Right lobe of liver (tissue), 6 donors: Measurements from ENCODE around the gene SAV1. TPM values are rescaled to one million over a fixed set of nuclear protein-coding genes. Genes with fewer than 3 reads are reported as not detected.

Experiments used
- ATAC-seq, 4 donors: fragments of 200-7000 bp; cut with Tn5 transposase; one replicate each; pipeline ENCODE4 v1.9.1; 2020; ENCODE audit warnings: mild to moderate bottlenecking in 4 of 4, moderate library complexity in 4 of 4
- DNase-seq, 3 donors: peaks; one replicate each; pipeline ENCODE4 v3.0.0-alpha.2; 2020
- H3K27ac ChIP-seq, 3 donors: fragments of 200-600 bp; one replicate each; pipeline ENCODE4 v1.8.0; 2022
- H3K27me3 ChIP-seq, 2 donors: fragments of 200-600 bp; one replicate each; pipeline ENCODE4 v1.8.0; 2022
- H3K36me3 ChIP-seq, 4 donors: fragments of 200-600 bp; sonication (generic) in 1 of 4; one replicate each; pipeline versions ENCODE4 v1.5.1 to v1.8.0; 2017 to 2022; ENCODE audit warnings: control low read depth in 1 of 4
- H3K4me1 ChIP-seq, 4 donors: fragments of 200-600 bp; sonication (generic) in 1 of 4; one replicate each; pipeline versions ENCODE4 v1.5.1 to v1.8.0; 2017 to 2022; ENCODE audit warnings: control low read depth in 1 of 4
- H3K4me3 ChIP-seq, 3 donors: fragments of 200-600 bp; one replicate each; pipeline ENCODE4 v1.8.0; 2022
- H3K9me3 ChIP-seq, 4 donors: fragments of 200-600 bp; sonication (generic) in 1 of 4; one replicate each; pipeline versions ENCODE4 v1.5.1 to v1.8.0; 2017 to 2022; ENCODE audit warnings: control low read depth in 1 of 4
- POLR2A ChIP-seq: fragments of 450-650 bp; IDR thresholded peaks from one replicate; pipeline ENCODE4 v1.6.1; 2017; ENCODE audit warnings: antibody characterized with exemption, mild to moderate bottlenecking
- WGBS: methylation state at CpG from one replicate; pipeline ENCODE4 v1.1.6; 2018; ENCODE audit warnings: low coverage, low lambda C conversion rate; ENCODE audit not compliant: insufficient coverage; ENCODE audit errors: missing lambda C conversion rate; 5-methylcytosine and 5-hydroxymethylcytosine counted together
- intact Hi-C, 2 donors: fragments of 100-400 bp; cut with DNase I; formaldehyde crosslinking; loops; one replicate each; pipeline versions ENCODE4 v1.11.2 to v1.14.1; 2022
- small RNA-seq, 2 experiments: library from RNA; depleted of rRNA; stranded (forward); fragments of <200 nt; gene quantifications; one replicate each; pipeline ENCODE3, GENCODE V24; 2016
- total RNA-seq, 6 experiments: library from RNA; depleted of rRNA in 2 of 6; stranded (reverse); fragments of >200 nt in 2 of 6; fragmentation: NEBNext Ultra II Directional in 3 of 6; extraction: Animal tissue kit (Norgen Biotek cat#: 25700) in 3 of 6; gene quantifications; one replicate each; pipeline versions ENCODE4 v1.1.0 to v1.2.4, GENCODE V29; 2016 to 2023
- TF ChIP-seq, protein P1 (sequence below), 4 donors: fragments of 200-600 bp in 3 of 4; fragments of 450-650 bp in 1 of 4; IDR thresholded peaks; one replicate each; pipeline versions ENCODE4 v1.5.1 to v1.8.0; 2016 to 2022; ENCODE audit warnings: antibody characterized with exemption in 4 of 4, mild to moderate bottlenecking in 2 of 4
- donor health status: DM: no; HTN: yes; CAD: no.
- donor health status: DM: no; HTN: no; CAD: no.
- donor health status: DM: no; HTN: no; CAD: no.
- donor health status: DM: no; HTN: yes; CAD: no.
- donor health status: DM: no; HTN: yes; CAD: no.

Gene SAV1
- total RNA-seq, 6 experiments from 2014 or later = 7.8 to 13.8 (median 10.0) TPM

DNA sequence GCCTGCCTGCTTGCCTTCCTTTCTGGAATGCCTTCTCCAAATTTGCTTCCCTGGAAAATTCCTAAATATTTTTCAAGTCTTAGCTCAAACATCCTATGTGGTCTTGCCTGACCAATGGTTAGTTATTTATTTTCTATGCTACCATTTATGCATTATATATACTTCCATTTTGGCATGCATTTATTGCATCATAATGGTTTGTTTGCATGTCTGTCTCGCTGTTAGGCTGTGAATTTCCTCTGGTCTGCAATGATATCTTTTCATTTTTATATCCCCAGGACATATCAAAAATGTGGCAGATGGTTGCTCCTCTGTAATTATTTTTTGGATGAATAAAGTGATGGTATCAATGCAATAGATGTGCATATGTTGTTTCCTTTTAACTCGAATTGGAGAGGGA lies 77.6 kb downstream of the SAV1 start:
- intact Hi-C loops = no loop called here
- H3K4me3 ChIP-seq = no peak overlapping the region
- ATAC-seq = no peak

More for the DNA sequence above, 77.6 kb downstream of the SAV1 start:
- no peak for TF ChIP-seq POLR2A
- TF ChIP-seq, protein P1, sequence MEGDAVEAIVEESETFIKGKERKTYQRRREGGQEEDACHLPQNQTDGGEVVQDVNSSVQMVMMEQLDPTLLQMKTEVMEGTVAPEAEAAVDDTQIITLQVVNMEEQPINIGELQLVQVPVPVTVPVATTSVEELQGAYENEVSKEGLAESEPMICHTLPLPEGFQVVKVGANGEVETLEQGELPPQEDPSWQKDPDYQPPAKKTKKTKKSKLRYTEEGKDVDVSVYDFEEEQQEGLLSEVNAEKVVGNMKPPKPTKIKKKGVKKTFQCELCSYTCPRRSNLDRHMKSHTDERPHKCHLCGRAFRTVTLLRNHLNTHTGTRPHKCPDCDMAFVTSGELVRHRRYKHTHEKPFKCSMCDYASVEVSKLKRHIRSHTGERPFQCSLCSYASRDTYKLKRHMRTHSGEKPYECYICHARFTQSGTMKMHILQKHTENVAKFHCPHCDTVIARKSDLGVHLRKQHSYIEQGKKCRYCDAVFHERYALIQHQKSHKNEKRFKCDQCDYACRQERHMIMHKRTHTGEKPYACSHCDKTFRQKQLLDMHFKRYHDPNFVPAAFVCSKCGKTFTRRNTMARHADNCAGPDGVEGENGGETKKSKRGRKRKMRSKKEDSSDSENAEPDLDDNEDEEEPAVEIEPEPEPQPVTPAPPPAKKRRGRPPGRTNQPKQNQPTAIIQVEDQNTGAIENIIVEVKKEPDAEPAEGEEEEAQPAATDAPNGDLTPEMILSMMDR (IDR thresholded peaks at IDR 0.05) = no peak
- no peaks in the 10 kb centered on the region for H3K27me3 ChIP-seq
- no peaks in the 10 kb centered on the region for H3K9me3 ChIP-seq
- no peak for DNase-seq
- no peaks in the 10 kb centered on the region for H3K36me3 ChIP-seq
- 56% methylated on average over 2 of the region's 2 CpGs for WGBS
- no peaks in the 10 kb centered on the region for H3K4me1 ChIP-seq
- no peak overlapping the region for H3K27ac ChIP-seq

Small RNA genes within 50 kb of the gene (small RNA-seq; reads per million reads assigned to genes)
- gene RN7SL452P = 0 reads per million in 2 experiments

Other genes starting within 250 kb of the SAV1 start
- 10 to 100 TPM in 4 of 6 experiments, 1 to 10 TPM in 2; 6.5 to 31.3 (median 14.4) TPM for gene MAP4K5, start 135.7 kb downstream of the SAV1 start, total RNA-seq
- gene ATL1, start 108.2 kb downstream of the SAV1 start, total RNA-seq = under 1 TPM in 5 of 6 experiments, not detected in 1; 0.18 to 0.47 (median 0.27) TPM
- gene NIN, start 162.9 kb upstream of the SAV1 start, total RNA-seq = 10 to 100 TPM in 1 of 6 experiments, 1 to 10 TPM in 5; 6.4 to 10.9 (median 7.5) TPM
- gene ABHD12B, start 203.7 kb upstream of the SAV1 start, total RNA-seq = not detected